GM06990 (cell line): ENCODE data around the gene TAF6.

Experiments
- DNase-seq: peaks from one replicate; pipeline ENCODE4 v3.0.0-alpha.2; 2011; ENCODE audit not compliant: insufficient read length; ENCODE audit errors: extremely low read depth
- H3K27me3 ChIP-seq: replicated peaks from 2 replicates; pipeline ENCODE4 v1.6.0; 2011; ENCODE audit warnings: low read length; ENCODE audit not compliant: control insufficient read depth, insufficient read depth
- H3K36me3 ChIP-seq: 2 replicates; pipeline ENCODE4 v1.5.1; 2011; ENCODE audit warnings: low read length; ENCODE audit not compliant: control insufficient read depth, insufficient read depth
- H3K4me3 ChIP-seq: replicated peaks from 2 replicates; pipeline ENCODE4 v1.5.1; 2011; ENCODE audit warnings: low read depth, mild to moderate bottlenecking, control low read depth, low read length
- CTCF ChIP-seq: IDR thresholded peaks from 2 replicates; pipeline ENCODE4 v1.5.1; 2011; ENCODE audit warnings: low read length, control low read depth, mild to moderate bottlenecking, inconsistent platforms; ENCODE audit not compliant: insufficient read depth, poor library complexity, severe bottlenecking

Gene TAF6

GRCh38 chr7:100088095-100088620 is 31.0 kb downstream of the TAF6 start:
- Histone ChIP-seq H3K36me3 (peaks cover 24% of the 10 kb centered on the region), H3K4me3 (peak overlapping the region; percentile 87), H3K27me3 (no peaks in the 10 kb centered on the region)
- no peak for DNase-seq
- no peak for TF ChIP-seq CTCF

GRCh38 chr7:100087055-100087750 is 32.0 kb downstream of the TAF6 start:
- no peak for TF ChIP-seq CTCF
- H3K27me3 ChIP-seq = no peaks in the 10 kb centered on the region
- peaks cover 17% of the 10 kb centered on the region for H3K36me3 ChIP-seq
- H3K4me3 ChIP-seq = no peak overlapping the region
- no peak for DNase-seq

- TF ChIP-seq CTCF = no peak
- peaks cover 2% of the 10 kb centered on the region; the same call in 1 of the 2 replicates for H3K36me3 ChIP-seq
- no peaks in the 10 kb centered on the region for H3K27me3 ChIP-seq
- no peak for DNase-seq
- H3K4me3 ChIP-seq = no peak overlapping the region
Measured at GRCh38 chr7:100085515-100085914, 33.6 kb downstream of the TAF6 start.

GRCh38 chr7:100082978-100083377 is 36.2 kb downstream of the TAF6 start:
- peaks cover 4% of the 10 kb centered on the region for H3K36me3 ChIP-seq
- no peak for TF ChIP-seq CTCF
- no peak for DNase-seq
- no peak overlapping the region for H3K4me3 ChIP-seq
- H3K27me3 ChIP-seq = no peaks in the 10 kb centered on the region

- peaks cover 8% of the 10 kb centered on the region for H3K36me3 ChIP-seq
- peak; percentile 87 for TF ChIP-seq CTCF
- DNase-seq = peak; percentile 99
Measured at GRCh38 chr7:100081535-100082102, 37.5 kb downstream of the TAF6 start, which contains the start of gene ZNF3. Gene ZNF3 (minus strand): TSS chr7:100081723. CDS start chr7:100077357, 4,366 bp downstream.

More at GRCh38 chr7:100081535-100082102, 37.5 kb downstream of the TAF6 start, which contains the start of gene ZNF3:
- Histone ChIP-seq H3K27me3 (no peaks in the 10 kb centered on the region), H3K4me3 (peak within 1 kb of the TSS; percentile 93)
